KG1 (cell line): ENCODE data around the gene GPX2.

ENCODE experiments used
- DNase-seq: peaks from one replicate; lab custom pipeline; 2025; lab: John Stamatoyannopoulos, UW

Gene GPX2

DNA sequence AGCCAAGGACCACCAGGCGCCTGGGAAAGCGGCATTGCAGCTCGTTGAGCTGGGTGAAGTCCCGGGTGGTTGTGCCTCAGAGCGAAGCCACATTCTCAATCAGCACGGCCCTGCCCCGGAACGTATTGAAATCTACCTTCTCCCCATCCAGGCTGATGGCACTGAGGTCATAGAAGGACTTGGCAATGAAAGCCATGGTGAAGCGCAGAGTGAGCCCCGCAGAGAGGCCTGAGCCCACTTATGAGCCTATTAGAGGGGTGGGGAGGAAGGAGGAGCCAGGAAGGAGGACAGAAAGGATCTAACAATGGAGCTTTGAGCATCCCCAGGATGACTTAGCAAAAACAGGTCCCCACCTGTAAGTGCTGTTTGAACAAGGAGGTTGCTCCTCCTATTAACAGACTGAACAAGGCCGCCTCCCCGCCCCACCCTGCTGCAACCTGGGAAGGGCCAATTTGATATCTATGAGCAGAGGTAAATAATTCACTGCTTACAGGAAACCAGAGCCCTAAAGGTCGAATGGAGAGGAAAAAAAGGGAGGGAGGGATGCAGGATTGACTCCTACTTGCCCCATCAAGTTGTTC is at the start of gene GPX2:
Gene GPX2, minus strand, starts transcription at position 215 of the 581 bp plus-strand sequence. Its CDS starts 19 bp downstream, at position 196.
- DNase-seq = no peak

DNA sequence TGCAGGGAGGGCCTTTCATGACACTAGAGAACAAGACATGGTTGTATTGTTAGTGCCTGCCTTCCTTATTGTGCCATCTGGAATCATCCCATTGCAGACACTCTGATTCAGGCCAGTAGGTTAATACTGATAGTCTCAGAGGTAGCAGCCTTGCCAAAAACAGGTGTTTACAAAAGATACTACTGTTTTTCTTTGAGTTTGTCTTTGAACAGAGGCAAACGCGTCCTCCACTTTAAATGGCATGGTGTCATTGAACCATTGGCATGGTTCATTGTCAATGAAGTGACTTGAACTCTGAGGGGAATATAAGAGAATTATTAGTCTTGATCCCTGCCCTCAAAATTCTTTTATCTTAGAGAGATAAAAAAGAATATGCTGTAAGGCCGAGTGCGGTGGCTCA is 48.4 kb upstream of the GPX2 start:
- no peak for DNase-seq

DNA sequence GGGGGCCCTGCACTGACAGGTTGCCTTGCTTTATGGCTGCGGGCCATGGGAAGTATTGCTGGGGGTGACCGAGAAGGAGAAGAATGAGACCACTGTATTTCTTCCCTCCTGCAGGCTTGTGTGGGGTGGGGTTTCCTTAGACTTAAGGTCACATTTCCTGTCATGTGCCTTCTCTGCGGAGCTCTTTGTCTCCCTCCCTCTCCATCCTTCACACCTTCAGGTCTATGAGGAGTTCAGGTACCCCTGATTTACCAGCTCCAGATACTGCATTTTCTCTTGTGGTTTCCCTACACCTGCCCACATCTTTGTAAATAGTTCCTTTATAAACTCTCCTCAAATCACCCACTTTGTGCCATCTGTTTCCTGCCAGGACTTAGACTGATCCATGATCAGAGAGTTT is 47.8 kb upstream of the GPX2 start:
- DNase-seq = no peak

DNA sequence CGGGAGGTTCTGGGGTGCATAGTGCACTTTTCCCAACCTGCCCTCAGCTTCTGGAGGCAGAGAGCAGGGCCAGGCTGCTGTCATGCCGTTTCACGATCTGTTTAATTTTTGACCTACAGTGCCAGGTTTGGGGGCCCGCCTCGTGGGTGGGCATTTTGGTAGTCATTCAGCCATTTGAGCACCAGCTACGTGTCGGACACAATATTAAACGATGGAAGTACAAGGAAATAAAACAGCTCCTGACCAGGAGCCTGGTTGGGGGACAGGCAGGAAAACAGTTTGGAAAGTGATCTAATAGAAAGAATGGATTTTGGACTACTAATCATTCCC is 44.9 kb upstream of the GPX2 start:
- no peak for DNase-seq

DNA sequence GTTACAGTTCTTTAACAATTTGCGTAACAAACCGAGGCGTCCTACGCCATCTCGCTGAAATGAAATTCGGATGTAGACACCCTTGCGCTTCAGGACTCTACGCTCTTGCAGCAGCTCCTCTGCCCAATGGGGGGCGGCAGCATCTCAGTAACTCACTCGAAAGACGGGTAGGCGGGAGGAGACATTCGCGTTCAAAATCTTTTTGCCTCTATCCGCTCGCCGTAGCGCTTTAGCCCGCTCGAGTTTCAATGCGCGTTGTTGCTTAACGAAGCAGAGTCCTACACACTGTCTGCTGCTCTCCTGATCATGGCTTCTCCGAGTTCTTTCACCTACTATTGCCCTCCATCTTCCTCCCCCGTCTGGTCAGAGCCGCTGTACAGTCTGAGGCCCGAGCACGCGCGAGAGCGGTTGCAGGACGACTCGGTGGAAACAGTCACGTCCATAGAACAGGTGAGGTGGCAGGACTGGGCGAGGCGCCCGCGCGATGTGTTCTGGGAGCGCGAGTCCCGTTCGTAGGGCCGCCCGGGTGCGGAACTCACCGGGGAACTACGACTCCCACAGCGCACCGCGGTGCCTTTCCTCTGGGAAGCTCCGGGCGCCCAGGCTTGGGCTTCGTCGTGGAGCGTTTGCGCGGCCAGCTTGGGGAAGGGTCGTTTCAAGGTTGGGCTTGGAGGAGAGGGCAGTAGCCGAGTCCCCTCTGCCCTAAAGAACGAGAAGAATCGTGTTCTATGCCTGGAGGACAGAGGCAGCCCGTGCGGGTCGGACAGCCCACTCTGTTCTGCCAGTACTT is 44.3 kb upstream of the GPX2 start, which contains the start of gene FNTB:
Gene FNTB, plus strand, starts transcription at position 248 of the 790 bp plus-strand sequence. Its CDS starts 59 bp downstream, at position 307.
- peak; percentile 98 for DNase-seq

DNA sequence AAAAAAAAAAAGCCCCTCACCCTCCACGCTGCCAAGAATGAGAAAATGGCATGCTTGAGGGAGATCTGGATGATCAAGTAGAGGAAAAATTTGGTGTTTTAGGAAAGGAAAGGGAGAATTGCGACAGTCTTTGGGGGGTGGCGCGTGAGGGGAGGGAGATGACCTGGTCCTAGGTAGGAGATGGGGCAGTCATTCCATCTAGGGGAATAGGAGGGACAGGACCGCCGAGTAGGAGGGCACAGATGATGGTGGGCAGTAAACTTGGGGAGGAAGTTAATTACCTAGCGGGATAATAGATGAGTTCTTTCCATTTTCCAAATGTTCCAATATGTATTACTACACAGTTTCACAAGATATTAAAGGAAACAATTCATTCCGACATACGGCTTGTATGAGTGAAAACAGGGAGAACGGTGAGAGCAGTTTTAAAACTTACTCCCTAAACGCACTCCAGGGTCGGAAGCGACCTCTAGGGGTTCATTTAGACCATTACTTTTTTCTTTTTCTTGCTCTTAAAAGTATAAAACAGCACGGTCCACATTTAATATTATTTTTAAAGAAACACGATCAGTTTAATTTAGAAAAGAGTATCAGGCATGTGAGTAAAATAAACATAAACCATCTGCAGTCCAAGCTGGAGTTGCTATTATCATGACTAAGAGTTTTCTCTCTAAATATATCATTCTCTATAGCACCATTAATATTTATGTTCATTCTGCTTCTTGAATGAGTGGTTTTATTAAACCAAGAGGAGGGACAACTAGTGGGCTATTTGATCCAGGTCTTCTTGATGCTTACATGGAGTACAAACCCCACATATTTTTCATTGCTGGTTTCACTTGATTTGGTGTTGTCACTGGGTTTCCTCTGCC is 41.1 kb upstream of the GPX2 start:
- DNase-seq = peak; percentile 39

DNA sequence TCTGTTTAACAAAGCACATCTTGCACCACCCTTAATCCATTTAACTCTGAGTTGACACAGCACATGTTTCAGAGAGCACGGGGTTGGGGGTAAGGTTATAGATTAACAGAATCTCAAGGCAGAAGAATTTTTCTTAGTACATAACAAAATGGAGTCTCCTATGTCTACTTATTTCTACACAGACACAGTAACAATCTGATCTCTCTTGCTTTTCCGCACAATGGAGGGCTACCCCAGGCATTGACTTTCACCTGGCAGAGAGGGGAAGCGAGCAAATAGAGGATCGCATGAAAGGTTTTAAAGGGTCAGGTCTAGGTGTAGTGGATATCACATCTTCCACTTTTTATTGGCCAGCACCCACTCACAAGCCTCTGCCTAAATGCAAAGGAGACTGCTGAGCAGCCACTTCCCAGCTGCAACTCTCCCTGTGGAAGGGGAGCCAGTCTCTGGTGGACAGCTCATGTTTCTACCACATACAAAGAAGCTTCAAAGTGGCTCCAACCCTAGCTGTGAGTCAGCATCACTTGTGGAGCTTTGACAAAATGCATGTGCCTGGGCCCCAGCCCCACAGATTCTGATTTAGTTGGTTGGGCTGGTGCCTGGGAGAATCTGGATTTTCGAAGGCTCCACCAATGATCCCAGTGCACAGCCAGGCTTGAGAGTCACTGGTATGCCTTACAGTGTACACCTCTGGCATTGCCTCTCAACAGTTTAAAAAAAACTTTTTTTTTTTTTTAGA is 37.0 kb upstream of the GPX2 start:
- no peak for DNase-seq

DNA sequence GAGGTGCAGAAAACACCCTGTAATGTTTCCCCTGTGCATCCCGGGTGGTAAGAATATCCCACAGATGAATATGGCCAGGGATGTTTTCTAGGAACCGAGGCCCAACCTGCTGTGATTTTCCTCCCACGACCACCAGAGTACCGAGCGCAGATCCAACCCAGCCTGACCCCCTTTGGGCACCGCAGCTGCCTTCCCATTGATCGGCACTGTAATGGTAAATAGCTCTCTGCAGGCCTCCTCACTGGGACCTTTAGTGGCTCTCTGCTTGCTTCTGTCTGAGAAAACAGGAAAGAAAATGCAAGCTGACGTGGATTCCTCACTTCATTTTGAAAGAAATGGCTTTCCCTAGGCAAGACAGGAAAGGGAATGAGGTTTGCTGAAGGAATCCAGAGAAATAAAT is 32.0 kb upstream of the GPX2 start:
- DNase-seq = no peak

DNA sequence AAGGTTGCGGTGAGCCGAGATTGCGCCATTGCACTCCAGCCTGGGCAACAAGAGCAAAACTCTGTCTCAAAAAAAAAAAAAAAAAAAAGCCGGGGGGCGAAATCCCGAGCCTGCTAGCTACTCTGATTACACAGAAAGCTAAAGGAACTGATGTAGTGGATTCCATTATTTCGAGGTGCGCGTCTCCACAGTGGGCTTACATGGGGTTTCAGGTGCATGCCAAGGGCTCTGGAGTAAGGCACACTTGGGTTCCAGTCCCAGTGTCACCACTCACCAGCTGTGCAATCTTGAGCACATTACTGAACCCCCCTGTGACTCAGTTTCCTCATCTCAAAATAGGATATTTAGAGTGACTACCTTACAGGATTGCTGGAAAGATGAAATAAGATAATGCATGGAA is 31.3 kb upstream of the GPX2 start:
- no peak for DNase-seq

DNA sequence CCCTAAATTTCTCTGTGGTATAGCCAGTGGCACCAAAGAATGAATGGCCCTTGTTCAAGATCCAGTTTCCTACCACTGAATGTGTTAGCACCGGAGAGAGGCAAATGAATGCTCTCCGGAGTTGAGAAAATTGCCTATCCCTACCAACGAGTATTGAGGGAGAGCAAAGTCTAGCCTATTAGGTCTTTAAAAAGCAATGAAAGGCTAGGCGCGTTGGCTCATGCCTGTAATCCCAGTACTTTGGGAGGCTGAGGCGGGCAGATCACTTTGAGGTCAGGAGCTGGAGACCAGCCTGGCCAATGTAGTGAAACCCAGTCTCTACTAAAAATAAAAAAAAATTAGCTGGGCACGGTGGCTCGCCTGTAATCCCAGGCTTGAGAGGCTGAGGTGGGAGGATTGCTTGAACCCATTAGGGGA is 30.5 kb upstream of the GPX2 start:
- DNase-seq = no peak

DNA sequence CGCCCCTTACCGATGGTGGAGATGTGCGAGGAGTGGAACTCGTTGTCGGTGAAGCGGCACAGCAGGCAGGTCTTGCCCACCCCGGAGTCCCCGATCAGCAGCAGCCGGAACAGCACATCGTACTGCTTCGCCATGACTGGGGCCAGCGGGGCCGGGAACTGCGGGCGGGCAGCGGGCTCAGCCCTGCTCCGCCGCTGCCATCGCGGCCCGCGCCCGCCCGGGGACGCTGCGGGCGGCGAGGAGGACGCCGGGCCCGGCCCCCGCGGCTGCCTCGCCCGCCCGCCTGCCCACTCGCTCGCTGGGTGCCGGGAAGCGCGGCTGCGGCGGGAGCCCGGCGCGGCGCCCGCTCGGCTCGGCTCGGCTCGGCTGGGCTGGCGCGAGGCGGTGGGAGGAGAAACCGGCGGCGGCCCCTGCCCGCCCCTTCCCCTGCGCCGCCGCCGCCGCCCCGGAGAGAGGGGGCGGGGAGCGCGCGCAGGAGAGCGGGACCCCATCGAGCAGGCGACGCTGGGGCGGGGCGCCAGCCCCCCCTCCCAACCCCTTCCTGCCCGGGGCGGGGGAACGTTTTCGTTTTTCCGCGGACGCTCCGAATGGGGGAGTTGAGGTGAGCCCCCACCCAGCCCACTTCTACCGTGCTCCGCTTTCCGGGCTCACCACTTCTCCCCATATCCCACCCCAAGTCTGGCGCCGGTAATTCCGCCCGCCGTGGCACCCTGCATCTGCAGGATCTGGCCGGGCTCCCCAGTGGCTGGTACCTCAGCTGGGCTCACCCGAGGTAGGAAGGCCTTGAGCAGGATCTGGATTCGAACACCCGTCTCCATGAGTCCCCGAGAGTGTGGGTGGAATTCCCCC is 29.6 kb upstream of the GPX2 start, which contains the start of gene RAB15:
Gene RAB15, minus strand, starts transcription at position 394 of the 849 bp plus-strand sequence. Its CDS starts 260 bp downstream, at position 134.
- DNase-seq = no peak

DNA sequence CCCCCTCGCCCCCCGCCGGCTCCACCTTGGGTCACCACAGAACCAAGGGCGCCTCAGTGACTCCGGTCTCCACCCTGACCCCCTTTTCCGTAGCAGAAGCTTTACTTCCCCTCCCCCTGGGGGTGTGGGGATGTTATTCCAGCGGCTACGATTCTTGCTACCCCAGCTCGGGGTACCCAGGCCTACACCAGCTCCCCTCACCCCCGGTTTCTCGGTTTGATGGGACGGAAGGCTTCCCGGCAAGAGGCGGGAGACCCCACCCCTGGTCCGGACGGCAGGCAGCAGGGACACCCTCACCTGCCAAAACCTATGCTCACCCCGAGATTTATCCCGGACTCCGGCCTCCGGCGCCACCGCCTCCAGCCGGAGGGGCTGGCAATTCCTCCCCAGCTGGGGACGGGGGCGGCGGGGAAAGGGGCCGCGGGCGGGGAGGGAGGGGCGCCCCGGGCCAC is 29.0 kb upstream of the GPX2 start:
- DNase-seq = no peak

DNA sequence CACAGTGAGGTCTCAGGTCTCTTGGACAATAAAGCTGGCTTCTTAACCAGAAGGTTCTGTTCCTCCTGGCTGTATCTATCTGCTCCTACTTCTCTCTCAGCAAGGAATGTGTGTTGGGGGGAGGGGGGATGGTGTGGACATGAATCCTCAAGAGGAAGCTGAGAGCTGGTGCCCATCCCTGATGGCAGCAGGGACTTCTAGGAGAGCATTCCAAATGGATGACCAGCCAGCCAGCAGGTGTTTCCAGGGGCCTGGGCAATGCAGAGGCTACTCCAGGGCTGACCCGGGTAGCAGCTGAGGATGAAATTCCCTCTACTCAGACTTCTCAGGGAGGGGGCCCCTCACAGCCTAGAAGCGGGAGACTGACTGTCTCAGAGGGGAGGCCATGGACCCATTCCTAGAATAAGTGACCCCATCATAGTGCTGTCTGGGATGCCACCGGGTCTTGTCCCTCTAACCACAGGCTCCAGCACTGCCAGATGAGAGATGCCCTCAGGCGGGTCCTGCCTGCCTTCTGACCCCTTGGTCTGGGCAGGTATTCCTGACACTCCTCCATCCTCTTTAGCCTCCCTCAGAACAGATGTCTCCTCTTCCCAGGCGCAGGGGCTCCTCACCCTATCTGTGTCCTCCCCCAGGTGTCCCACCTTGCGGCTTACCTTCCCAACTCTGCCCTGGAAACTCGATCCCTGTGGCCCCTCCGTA is 28.4 kb upstream of the GPX2 start:
- DNase-seq = no peak

DNA sequence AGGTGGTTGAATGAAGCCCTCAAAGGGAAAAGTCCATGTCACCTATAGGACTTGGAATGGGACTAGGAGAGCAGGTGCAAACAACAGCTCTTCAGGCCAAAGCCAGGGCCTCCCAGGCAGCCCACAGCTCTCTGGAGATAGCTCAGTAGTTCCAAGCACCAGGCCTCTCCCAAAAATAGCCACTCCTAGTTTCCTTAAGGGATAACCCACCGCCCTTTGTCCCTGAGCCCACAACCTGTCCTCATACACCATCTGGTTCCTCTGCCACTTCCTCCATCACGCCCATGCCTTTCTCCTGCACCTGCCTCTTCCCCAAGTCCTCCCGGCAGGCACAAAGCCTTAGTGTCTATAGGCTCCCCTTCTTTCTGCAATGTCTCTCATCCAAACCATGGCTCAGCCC is 27.5 kb upstream of the GPX2 start:
- no peak for DNase-seq

DNA sequence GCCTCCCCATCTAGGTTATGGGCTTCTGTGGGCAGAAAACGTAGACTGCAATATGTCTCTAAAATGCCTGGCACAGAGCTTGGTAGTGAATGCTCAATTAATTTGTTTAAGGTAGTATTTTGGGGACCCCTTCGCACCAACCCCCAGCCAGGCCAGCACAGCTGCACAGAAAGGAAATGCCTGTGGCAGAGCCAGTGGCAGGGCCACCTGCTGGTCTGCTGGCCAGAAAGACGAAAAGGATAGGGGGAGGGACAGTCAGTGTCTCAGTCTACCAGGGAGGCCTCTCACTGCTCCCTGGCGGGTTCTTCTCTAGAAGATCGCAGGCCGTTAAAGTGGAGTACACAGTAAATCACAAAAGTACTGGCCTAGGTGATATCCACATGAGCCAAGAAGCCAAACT is 26.1 kb upstream of the GPX2 start:
- no peak for DNase-seq

DNA sequence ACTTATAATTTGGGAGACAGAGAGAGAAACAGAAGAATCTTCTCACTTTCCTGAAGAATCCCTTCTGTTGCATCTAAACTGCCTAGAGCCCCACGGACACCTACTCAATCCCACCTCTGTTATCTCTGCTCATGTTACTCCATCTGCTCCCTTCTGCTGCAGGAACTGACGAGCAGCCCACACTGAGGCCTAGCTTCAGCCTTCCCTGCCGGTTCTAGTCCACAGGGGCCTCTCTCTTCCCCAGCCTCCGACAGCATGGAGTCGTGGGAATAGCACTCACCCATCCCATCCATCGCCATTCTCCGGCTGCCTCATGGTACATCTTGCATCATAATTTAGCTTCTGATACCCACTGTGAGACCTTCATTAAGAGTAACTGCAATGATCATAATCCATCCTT is 25.6 kb upstream of the GPX2 start:
- DNase-seq = no peak

DNA sequence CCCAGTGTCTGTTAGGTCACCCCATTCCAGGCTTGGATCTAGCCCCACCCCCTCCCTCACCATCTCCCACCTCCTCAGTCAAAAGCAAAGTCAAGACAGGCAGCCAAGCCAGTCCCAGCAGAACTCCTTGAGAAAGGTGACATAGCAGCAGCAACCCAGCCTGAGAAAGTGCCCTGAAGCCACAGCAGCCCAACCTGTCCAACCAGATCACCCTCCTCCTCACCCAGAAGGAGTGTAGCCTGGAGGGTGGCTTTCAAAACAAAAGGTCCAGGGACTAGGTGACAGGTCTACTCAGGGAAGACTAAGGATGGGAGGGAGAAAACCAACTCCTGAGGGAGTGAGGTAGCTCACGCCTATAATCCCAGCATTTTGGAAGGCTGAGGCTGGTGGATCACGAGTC is 24.4 kb upstream of the GPX2 start:
- DNase-seq = no peak

DNA sequence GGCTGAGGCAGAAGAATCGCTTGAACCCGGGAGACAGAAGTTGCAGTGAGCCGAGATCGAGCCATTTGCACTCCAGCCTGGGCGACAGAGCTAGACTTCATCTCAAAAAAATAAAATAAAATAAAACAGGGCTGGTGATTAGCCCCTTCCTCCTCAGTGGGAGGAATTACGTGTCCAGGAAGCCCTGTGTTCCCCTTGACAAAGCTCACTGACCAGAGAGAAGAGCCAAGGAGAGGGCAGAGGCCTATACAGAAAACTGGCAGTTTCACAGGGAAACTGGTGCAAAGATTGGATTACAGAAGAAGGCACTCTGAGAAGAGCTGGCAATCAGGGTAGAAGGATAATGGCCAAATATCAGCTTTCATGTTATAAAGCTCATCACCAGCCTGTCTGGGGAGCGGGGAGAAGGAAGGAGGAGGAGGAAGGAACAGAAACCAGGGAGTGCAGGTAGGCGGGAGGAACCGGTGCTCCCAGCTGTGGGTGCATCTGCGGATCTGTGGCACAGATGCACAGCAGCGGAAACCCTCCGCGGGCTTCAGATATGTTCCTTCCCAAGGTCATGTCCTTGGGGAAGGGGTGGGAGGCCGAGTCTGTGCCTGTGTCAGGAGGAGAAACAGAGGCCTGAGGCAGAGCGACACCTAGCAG is 22.9 kb upstream of the GPX2 start:
- no peak for DNase-seq

DNA sequence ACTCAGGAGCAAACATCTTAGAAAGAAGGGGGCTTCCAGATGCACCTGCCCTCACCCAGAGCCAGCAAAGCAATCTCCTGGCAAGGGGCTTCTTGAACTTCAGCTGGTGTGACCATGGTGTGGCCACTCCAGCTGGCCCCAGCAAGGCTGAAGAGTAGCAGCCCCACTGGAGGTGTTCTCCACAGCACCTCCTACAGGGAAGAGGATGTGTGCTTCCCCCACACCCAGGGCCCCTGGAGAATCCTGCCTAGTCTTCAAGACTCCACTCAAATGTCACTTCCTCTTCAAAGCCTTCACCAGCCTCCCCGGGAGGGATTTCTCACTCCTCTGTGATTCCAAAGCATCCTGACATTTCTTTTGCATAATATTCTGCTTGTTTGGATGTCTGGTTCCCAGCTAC is 21.1 kb upstream of the GPX2 start:
- no peak for DNase-seq

DNA sequence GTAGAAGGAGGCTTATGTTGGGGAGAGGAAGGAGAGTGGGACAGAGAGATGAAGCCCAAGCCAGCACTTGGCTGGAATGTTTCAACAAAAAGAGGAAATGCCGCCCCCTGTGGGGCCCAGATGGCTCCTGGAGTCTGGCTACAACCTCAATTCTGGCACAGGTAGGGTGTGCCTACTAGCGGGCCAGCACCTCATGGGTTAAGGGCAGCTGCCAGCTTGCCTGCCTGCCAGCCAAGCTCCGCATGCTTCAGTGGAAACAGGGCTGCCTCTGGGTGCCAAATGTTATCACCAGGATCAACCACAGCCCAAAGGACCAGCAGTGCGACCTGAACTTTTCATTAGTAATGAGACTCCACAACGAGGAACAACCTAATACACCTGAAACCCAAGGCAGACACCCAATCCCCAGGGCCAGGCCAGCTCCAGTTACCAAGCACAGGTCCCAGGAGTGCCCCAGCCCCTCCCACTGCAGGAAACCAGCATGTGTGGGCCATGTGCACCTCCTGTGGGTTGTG is 18.3 kb upstream of the GPX2 start:
- DNase-seq = no peak
